GM18505 (cell line): ENCODE data around the gene UBA52.
"Not testable (repeated sequence)": the region's sequence is repeated elsewhere in the genome, so short reads cannot be mapped to it uniquely, and the experiment has no call there.

Experiments used
- ATAC-seq: cut with Tn5 transposase; IDR thresholded peaks from one replicate; pipeline ENCODE4 v1.9.1; 2021; ENCODE audit not compliant: unreplicated experiment
- POLR2A ChIP-seq: IDR thresholded peaks from 4 replicates; pipeline ENCODE4 v1.6.1; 2011; ENCODE audit warnings: borderline replicate concordance; ENCODE audit not compliant: insufficient read depth, insufficient read length; ENCODE audit errors: extremely low read depth

The UBA52 gene

DNA sequence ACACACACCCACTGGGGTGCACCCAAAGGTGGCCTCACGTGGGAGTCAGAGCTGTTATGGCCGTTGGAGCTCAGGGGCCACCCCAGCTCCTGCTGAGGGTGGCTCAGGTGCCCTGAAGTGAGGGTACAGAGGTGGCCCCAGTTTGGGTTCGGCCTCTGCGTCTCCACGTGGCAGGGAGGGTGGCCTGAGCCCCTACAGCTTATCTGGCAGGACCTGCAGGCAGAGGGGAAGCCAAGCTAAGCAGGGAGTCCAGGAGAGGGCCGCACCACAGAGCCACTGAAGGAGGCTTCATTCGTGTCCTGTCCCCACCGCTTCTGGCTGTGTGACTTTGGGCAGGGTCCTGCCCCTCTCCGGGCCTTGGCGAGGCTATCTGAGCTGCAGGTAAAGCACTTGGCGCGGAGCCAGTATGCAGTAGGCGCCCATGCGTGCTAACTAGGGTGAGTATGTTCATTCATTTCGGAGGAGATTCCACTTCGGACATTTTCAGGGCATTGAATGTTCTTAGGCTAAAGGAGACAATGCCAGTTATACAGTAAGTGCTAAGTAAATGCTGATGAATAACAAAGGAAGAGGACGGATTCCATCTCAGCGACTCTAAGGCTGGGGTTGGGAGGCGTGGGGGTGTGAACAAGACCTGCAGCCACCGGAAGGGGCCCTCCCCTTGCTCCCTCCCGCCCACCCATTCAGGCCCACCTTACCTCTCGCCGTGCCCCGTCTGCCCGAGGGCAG is 21.9 kb downstream of the UBA52 start:
- no peak for ATAC-seq

DNA sequence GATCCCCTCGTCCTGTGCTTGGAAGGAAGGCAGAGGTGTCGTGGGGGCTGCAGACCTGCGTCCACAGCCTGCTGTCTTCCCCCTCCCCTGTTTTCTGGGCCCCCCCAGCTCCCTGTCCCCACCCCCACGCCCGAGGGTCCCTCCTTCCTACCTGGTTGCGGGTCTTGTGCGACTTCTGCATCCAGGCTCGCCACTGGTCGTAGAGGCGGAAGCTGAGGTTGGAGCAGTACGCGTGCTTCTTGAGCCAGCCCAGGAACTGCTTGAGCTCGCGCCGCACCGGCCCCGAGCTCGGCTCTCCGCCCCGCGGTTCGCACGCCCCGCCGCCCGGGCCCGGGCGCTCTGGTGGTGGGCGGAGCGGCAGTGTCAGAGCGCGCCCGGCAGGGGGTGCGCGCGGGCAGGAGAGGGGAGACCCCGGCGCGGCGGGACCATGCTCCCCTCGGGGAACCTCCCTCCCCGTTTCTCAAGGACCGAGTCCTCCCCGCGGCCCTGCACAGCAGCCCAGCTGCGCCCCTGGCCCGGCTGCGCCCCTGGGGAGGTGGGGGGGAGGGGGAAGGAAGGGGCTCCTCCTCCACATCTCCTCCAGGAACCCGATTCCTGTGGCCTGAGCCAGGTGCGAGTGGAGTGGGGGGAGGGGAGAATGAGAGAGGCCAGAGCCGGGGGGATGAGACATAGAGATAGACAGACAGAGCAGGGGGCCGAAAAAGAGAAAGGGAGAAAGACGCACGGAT is 22.6 kb downstream of the UBA52 start:
- peak; percentile 72 for ATAC-seq
- TF ChIP-seq POLR2A, result peak; percentile 41

More for the DNA sequence above, 21.9 kb downstream of the UBA52 start:
- no peak for TF ChIP-seq POLR2A

DNA sequence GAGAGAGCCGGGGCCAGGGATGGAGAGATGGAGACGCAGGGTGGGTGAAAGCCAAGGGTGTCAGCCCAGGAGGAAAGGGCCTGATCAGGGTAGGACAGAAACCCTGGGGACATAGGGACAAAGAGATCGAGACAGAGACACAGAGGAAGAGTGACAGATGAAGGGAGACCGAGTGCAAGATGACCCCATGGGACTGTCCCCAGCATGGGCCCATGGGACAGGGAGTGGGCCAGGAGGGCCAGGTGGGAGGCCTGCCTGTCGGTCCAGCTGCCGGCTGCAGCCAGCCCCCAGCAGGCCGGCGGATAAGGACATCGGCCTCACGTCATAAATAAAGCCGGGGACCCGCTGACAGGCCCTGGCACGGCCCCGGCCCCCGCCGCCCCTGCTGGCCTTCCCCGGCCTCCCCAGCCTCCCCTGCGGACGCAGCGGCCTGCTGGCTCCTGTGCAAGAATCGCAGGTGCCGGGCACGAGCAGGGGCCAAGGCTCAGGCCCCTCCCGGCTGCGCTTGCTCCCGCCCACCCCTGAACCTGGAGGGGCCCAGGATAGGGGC is 23.2 kb downstream of the UBA52 start:
- ATAC-seq, result no peak

DNA sequence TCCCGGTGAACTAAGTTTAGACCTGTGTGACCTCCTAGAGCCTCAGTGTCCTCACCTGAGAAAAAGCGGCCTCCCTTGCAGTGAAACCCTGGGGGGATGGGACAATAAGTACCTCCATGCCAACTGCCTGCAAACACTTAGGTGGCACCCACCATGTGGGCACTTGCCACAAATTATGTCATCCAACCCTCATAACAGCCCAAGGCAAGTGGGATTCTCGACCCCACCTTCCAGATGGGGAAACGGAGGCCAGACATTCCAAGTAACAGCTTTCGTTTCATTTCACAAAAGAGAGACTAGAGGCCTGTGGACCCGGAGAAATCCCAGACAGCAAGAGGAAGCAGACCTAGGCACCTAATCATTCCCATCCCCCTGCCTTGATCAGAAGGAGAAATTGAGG is 23.8 kb downstream of the UBA52 start:
- no peak for TF ChIP-seq POLR2A
- ATAC-seq, result no peak

More for the DNA sequence above, 23.2 kb downstream of the UBA52 start:
- no peak for TF ChIP-seq POLR2A

DNA sequence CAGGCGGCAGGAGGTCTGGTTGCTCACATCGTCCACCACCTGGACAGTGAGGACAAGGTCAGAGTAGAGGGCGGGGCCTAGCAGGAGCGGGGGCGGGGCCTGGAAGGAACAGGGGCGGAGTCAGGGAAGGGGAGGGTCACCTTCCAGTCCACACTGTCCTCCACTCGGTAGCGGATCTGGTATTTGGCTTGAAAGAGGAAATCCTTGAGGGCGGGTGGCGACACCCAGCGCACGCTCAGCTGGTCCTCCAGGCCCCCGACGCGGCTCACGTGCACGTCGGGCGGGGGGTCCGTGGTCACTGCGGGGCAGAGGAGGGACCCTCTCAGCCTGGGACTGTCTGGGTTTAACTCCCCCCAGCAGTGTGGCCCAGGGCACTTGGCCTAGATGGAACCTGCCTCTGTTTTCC is 25.1 kb downstream of the UBA52 start:
- TF ChIP-seq POLR2A, result no peak
- ATAC-seq, result no peak

DNA sequence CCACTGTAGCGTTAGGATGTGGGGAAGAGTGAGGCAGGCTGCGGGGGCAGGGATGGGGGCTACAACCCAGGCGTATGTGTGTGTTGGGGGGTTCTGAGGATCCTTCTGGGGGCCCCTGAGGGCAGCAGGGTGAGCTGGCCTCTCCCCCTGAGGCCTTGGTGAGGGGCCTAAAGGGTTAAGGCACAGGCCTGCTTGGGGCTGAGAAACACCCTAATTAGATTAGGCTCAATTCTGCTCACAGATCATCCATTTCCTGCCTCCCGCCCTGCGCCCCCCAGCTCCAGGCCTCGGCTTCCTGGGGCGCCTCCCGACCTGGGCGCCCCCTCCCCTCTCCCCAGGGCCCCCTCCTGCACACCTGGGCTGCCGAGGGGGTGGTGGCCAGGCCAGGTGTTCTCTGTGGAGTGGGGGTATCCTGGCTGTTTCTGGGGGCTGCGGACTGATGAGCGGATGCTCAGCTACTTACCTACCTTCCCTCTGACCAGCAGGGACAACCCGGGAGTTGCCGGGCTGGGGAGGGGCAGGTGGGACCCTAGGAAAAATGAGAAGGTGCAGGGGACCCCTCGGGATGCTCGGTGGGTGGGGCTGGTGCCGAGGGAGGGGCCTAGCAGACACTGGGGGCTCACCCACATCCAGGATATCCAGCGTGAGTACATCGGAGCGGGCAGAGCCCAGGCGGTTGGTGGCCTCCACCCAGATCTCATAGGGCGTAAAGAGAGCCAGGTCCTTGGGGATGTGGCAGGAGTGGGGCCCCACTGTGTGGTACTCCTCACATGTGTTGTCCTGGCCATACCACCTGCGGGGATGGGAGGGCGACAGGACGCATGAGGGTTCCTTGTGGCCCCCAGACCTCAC is 26.4 kb downstream of the UBA52 start:
- no peak for ATAC-seq
- TF ChIP-seq POLR2A, result no peak

DNA sequence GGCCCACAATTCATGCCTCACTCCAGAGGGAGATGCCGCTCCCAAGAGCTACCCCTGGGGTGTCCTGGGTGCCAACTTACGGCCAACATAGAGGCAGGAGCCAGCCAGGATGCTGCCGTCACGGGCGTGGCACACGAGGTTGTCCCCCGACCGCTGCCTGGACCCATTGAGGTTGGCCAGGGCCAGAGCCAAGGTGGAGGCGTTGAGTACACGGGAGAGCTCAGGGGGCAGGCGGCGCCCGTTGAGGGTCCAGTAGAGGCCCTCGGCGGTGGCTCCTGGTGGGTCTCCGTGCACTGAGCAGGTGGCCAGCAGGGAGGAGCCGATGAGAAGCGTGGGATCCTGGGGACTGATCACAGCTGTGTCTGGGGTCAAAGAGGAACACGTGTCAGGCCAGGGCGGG is 27.8 kb downstream of the UBA52 start:
- TF ChIP-seq POLR2A, result no peak
- no peak for ATAC-seq

DNA sequence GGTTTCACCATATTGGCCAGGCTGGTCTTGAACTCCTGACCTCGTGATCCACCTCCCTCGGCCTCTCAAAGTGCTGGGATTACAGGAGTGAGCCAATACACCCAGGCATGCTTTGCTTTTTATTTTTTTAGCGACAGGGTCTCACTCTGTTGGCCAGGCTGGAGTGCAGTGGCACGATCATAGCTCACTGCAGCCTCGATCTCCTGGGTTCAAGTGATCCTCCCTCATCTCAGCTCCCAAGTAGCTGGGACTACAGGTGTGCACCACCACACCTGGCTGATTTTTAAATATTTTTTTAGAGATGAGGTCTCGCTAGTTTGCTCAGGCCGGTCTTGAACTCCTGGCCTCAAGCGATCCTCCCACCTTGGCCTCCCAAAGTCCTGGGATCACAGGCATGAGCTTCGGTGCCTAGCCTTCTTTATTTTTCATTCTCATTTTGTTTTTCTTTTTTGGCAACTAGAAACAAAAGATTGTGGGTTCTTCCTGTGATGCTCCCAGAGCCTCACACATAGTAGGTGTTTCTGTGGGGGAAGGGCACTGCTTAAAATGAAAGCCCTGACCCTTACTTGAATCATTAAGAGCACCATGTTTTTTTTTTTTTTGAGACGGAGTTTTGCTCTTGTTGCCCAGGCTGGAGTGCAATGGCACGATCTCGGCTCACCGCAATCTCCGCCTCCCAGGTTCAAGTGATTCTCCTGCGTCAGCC is 29.2 kb downstream of the UBA52 start:
- ATAC-seq, result not testable (repeated sequence)

DNA sequence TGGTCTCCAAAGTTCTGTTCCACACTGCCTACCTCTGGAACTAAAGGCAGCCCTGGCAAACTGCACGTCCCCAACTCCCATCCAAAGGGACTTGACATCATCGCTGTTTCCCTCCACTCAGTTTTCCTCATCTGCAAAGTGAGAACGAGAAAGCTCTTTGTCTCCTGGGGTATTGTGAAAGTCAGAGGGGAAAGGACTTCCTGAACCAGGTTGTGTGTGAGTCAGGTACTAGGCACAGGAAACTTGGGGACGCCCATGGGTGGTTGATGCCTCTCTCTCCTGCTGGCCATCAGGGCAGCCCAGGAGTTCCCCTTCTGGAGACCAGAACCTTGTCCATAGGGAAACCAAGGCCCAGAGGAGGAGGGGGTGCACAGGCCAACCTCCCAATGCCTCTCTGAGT is 30.2 kb downstream of the UBA52 start:
- no peak for ATAC-seq
- TF ChIP-seq POLR2A, result no peak

DNA sequence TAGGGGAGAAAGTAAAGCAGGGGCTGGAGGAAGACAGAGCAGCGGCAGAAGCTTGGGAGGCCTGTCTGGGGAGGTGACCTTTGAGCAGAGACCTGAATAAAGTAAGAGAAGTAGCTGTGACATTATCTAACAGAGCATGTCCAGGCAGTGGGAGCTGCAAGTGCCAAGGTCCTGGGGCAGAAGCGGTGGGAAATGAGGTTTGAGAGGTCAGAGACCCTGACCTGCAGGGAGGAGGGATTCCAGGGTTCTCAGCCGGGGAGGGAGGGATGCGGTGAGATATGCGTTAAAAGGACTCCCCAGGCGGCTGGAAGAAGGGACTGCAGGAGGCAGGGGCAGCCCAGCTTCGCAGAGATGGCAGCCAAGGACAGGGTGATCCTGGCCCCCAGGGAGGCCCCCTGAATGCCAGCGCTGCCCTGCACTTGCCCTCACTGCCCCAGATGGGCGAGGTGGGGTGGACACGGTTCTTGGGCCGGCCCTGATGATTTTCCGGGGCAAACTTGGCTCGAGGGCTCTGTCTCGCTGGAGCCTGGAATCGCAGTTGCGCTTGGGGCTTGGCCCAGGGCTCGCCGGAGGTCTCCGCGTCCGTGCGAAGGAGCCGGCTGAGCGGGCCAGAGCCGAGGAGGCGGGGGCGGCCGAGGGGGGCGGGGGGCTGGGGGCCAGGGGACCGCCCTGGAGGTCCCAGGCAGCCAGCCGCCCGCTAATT is 31.7 kb downstream of the UBA52 start:
- no peak for TF ChIP-seq POLR2A
- no peak for ATAC-seq

DNA sequence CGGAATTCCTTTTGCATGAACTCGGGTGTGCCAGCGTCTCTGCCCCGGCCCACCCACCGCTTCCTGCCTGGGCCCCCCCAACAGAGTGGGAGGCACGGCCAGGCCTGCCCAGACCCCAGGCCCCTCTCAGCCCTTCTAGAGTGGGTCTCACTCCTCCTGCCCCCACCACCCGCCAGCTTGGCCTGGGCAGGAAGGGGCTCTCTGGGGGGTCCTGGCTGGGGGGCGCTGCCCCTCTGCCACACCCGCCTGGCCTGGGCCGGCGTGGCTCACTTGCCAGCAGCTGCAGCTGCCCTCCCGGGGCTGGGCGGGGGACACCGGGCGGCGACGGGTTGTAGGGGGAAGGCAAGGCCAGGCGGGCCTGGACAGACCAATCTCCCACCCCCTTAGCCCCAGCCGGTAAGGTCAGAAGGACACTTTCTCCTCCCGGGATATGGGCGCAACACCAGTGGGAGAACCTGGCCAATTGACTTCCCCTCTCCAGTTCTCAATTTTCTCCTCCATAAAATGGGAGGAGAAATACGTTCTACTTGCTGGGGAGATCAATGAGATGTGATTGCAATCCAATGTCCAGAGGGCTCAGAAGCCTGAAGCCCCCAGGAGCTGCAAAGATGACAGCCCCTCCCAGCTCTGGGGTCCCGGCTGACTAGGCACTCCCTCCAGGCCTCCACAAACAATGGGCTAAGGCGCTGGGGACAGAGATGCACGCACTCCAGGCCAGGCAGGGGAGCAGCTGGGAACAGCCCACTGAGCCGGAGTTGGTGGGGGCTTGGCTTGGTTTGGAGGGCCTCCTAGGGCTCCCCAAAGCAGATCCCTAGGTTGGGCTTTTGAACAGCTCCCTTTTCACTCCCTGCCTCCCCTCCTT is 32.5 kb downstream of the UBA52 start:
- ATAC-seq, result no peak
- no peak for TF ChIP-seq POLR2A
